LNCAP (cell line): ENCODE data around the gene VPS16.

Experiments
- TF ChIP-seq, protein P1 (sequence below): fragments of 450-650 bp; IDR thresholded peaks from 2 replicates; pipeline ENCODE4 v1.5.1; 2017; ENCODE audit warnings: mild to moderate bottlenecking

Gene VPS16

GRCh38 chr20:2814076-2814475, 26.5 kb upstream of the VPS16 start:
- TF ChIP-seq, protein P1, sequence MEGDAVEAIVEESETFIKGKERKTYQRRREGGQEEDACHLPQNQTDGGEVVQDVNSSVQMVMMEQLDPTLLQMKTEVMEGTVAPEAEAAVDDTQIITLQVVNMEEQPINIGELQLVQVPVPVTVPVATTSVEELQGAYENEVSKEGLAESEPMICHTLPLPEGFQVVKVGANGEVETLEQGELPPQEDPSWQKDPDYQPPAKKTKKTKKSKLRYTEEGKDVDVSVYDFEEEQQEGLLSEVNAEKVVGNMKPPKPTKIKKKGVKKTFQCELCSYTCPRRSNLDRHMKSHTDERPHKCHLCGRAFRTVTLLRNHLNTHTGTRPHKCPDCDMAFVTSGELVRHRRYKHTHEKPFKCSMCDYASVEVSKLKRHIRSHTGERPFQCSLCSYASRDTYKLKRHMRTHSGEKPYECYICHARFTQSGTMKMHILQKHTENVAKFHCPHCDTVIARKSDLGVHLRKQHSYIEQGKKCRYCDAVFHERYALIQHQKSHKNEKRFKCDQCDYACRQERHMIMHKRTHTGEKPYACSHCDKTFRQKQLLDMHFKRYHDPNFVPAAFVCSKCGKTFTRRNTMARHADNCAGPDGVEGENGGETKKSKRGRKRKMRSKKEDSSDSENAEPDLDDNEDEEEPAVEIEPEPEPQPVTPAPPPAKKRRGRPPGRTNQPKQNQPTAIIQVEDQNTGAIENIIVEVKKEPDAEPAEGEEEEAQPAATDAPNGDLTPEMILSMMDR, result no peak

DNA sequence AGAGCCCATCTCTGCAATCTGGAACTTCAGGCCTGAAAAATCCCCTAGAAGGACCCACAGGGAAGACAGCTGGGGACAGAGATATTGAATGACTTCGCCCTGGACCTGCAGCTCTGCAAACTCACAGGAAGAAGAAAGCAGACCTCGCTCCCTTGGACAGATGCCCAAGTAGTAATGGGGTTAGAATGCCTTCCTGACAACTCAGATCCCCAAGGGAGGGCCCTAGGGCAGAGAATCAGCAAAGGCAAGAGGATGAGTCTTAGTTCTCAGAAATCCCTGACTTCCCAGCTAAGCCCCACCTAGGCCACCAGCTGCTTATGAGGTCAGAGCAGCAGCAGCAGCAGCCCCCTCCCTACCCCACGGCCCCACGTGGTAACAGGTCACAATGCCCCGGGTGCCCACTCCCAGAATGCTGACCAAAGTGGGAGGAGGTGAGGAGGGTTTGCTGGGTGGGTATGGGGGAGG, 25.9 kb upstream of the VPS16 start, which contains the start of gene C20orf141:
Gene C20orf141 (plus strand): TSS at position 401 of the 465 bp plus-strand sequence. CDS start 198 bp downstream, outside the sequence.
- TF ChIP-seq, protein P1, result no peak

- TF ChIP-seq, protein P1, result no peak
Observed at GRCh38 chr20:2815242-2815900, 25.2 kb upstream of the VPS16 start.

GRCh38 chr20:2816030-2816582, 24.4 kb upstream of the VPS16 start, which contains the start of gene TMEM239:
Gene TMEM239 (plus strand): TSS chr20:2816364. CDS start chr20:2816555, 191 bp downstream.
- TF ChIP-seq, protein P1, result no peak

DNA sequence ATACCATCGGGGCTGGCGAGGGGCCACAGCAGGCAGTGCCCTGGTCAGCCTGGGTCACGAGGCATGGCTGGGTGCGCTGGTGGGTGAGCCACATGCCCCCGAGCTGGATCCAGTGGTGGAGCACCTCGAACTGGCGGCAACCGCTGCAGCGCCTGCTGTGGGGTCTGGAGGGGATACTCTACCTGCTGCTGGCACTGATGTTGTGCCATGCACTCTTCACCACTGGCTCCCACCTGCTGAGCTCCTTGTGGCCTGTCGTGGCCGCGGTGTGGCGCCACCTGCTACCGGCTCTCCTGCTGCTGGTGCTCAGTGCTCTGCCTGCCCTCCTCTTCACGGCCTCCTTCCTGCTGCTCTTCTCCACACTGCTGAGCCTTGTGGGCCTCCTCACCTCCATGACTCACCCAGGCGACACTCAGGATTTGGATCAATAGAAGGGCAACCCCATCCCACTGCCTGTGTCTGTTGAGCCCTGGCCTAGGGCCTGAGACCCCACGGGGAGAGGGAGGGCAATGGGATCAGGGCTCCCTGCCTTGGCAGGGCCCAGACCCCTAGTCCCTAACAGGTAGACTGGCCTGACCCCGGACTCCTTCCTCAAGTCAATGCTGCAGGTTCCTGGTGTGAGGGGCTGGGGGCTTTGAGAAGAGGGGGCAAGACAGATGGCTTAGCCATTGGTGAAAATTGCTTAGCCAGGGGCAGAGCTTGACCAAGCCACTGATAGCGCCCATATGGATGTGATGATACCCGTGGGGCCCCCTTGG, 23.8 kb upstream of the VPS16 start:
- TF ChIP-seq, protein P1, result no peak

- TF ChIP-seq, protein P1, result no peak
Observed at GRCh38 chr20:2817341-2817726, 23.2 kb upstream of the VPS16 start.

- TF ChIP-seq, protein P1, result no peak
Observed at GRCh38 chr20:2817891-2818595, 22.5 kb upstream of the VPS16 start.
